HepG2 (cell line): ENCODE results near the gene NDOR1. TPM values are rescaled to one million over a fixed set of nuclear protein-coding genes. Genes with fewer than 3 reads are reported as not detected.

Experiments
- BCL6 ChIP-seq: IDR thresholded peaks from 2 replicates; pipeline ENCODE4 v1.6.1; 2016; ENCODE audit warnings: missing genetic modification reagents, missing compliant biosample characterization
- IKZF4 ChIP-seq: sonication (generic); formaldehyde crosslinking; IDR thresholded peaks from 2 replicates; pipeline ENCODE4 v1.5.1; 2020; ENCODE audit warnings: borderline replicate concordance, mild to moderate bottlenecking, low read depth, missing genetic modification reagents; ENCODE audit errors: not compliant biosample characterization
- NCOA2 ChIP-seq: sonication (generic); formaldehyde crosslinking; IDR thresholded peaks from 2 replicates; pipeline ENCODE4 v1.8.0; 2022; ENCODE audit warnings: inconsistent platforms
- NFKB2 ChIP-seq: sonication (generic); formaldehyde crosslinking; IDR thresholded peaks from 2 replicates; pipeline ENCODE4 v1.4.0; 2020; ENCODE audit warnings: missing genetic modification reagents, borderline replicate concordance
- RAD21 ChIP-seq: fragments of 450-650 bp; formaldehyde crosslinking; IDR thresholded peaks from 2 replicates; pipeline ENCODE4 v1.5.0; 2020; ENCODE audit warnings: mild to moderate bottlenecking
- SRSF1 ChIP-seq: fragments of 200-400 bp; formaldehyde crosslinking; optimal IDR thresholded peaks from 2 replicates; pipeline ENCODE3; 2017; ENCODE audit warnings: mild to moderate bottlenecking, low read depth, low read length, moderate library complexity
- TBX3 ChIP-seq: fragments of 450-650 bp; IDR thresholded peaks from 2 replicates; pipeline ENCODE4 v1.6.1; 2017; ENCODE audit warnings: antibody characterized with exemption, mild to moderate bottlenecking, inconsistent platforms, borderline replicate concordance
- ZNF101 ChIP-seq: sonication (generic); formaldehyde crosslinking; IDR thresholded peaks from 2 replicates; pipeline ENCODE4 v1.4.0; 2020; ENCODE audit warnings: mild to moderate bottlenecking, low read depth, missing genetic modification reagents, borderline replicate concordance
- ZNF20 ChIP-seq: sonication (generic); formaldehyde crosslinking; IDR thresholded peaks from 2 replicates; pipeline ENCODE4 v1.4.0; 2020; ENCODE audit warnings: mild to moderate bottlenecking, moderate library complexity, missing genetic modification reagents
- ZNF224 ChIP-seq: sonication (generic); formaldehyde crosslinking; IDR thresholded peaks from 2 replicates; pipeline ENCODE4 v1.5.0; 2020; ENCODE audit warnings: mild to moderate bottlenecking, missing genetic modification reagents
- ZNF264 ChIP-seq: sonication (generic); formaldehyde crosslinking; IDR thresholded peaks from 2 replicates; pipeline ENCODE4 v1.4.0; 2020; ENCODE audit warnings: missing genetic modification reagents
- ZNF460 ChIP-seq: sonication (generic); formaldehyde crosslinking; IDR thresholded peaks from 2 replicates; pipeline ENCODE4 v1.5.1; 2020; ENCODE audit warnings: missing genetic modification reagents, mild to moderate bottlenecking, borderline replicate concordance
- ZNF605 ChIP-seq: sonication (generic); formaldehyde crosslinking; IDR thresholded peaks from 2 replicates; pipeline ENCODE4 v1.8.0; 2022; ENCODE audit warnings: mild to moderate bottlenecking, missing genetic modification reagents
- ZNF761 ChIP-seq: sonication (generic); formaldehyde crosslinking; conservative IDR thresholded peaks from 2 replicates; pipeline ENCODE4 v1.4.0; 2020; ENCODE audit warnings: mild to moderate bottlenecking, missing genetic modification reagents
- ZNF777 ChIP-seq: sonication (generic); formaldehyde crosslinking; IDR thresholded peaks from 2 replicates; pipeline ENCODE4 v1.4.0; 2020; ENCODE audit warnings: missing genetic modification reagents
- polyA plus RNA-seq, 8 experiments: library from polyadenylated mRNA; depleted of rRNA in 3 of 8; stranded (reverse) in 7 of 8; unstranded in 1 of 8; fragments of >200 nt; fragmentation: Illumina TruSeq in 4 of 8; extraction: Trizol in 4 of 8; gene quantifications; 2 replicates each; pipeline versions ENCODE4 v1.2.1 to v1.2.3, GENCODE V29; 2011 to 2016; ENCODE audit warnings: low read depth in 4 of 8, missing spikeins in 1 of 8, mixed read lengths in 1 of 8; ENCODE audit not compliant: insufficient read depth in 1 of 8
- total RNA-seq, 5 experiments: library from RNA; depleted of rRNA; stranded (reverse); fragments of >200 nt; fragmentation: Illumina TruSeq; extraction: Trizol; gene quantifications; 2 replicates each; pipeline ENCODE4 v1.2.3, GENCODE V29; 2016; ENCODE audit warnings: low read depth in 1 of 5
- TF ChIP-seq, protein P1 (sequence below): sonication (generic); formaldehyde crosslinking; IDR thresholded peaks from 2 replicates; pipeline ENCODE4 v1.4.0; 2020; ENCODE audit warnings: missing genetic modification reagents
- TF ChIP-seq, protein P2 (sequence below): sonication (generic); formaldehyde crosslinking; IDR thresholded peaks from 2 replicates; pipeline ENCODE4 v1.5.1; 2020; ENCODE audit warnings: missing genetic modification reagents, mild to moderate bottlenecking, borderline replicate concordance
- TF ChIP-seq, protein P3 (sequence below): IDR thresholded peaks from 2 replicates; pipeline ENCODE4 v1.6.1; 2016; ENCODE audit warnings: mild to moderate bottlenecking
- TF ChIP-seq, protein P4 (sequence below): sonication (generic); formaldehyde crosslinking; IDR thresholded peaks from 2 replicates; pipeline ENCODE4 v1.5.0; 2020; ENCODE audit warnings: mild to moderate bottlenecking, missing genetic modification reagents
- TF ChIP-seq, protein P5 (sequence below): sonication (generic); formaldehyde crosslinking; IDR thresholded peaks from 2 replicates; pipeline ENCODE4 v1.5.1; 2020; ENCODE audit warnings: missing genetic modification reagents, mild to moderate bottlenecking, borderline replicate concordance
- TF ChIP-seq, protein P6 (sequence below): sonication (generic); formaldehyde crosslinking; IDR thresholded peaks from 2 replicates; pipeline ENCODE4 v1.4.0; 2020; ENCODE audit warnings: mild to moderate bottlenecking, missing genetic modification reagents

Gene NDOR1
- total and polyA plus RNA-seq, 2 of the 13 experiments (the other 11 are each of a cell fraction or from before 2014, with no cell fraction given), result 3.6 to 8.7 TPM

DNA sequence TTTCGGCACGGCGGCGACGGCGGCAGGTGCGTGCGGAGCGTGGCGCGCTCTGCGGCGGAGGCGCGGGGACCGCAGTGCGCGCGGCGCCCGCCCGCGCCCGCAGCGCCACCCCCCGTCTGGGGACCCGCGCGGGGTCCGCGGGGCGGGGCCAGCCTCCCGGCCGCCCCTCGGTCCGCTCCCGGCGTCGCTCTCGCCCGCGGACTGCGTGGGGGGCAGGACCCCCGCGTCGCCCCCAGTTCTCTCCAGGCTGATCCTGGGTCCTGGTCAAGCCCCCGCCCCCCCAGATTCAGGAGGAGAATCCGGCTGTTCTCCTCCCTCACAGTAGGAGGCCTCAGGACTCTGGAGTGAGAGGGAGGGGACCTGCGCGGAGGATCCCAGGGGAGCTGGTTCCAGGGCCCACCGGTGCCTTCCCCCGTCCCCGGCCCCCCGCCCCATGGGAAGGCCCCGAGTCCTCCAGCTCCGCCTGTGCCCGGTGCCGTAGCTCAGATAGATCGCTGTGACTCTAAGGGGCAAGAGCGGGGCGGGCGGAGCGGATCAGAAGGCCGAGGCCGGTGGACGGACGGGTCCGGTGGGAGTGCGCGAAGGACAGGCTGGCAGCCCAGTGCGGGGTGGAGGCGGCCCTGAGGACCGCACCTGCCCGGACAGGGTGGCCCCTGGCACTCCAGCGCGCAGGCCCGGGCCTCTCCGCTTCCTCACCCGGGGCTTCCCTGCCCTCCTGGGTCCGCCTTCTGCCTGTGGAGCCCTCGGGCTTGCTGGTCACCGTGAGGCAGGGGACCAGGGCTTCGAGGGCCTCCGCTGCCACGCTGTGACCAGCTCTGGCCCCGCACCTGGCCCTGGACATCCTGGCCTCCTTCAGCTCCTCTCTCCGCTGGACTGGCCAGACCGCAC, 16.9 kb downstream of the NDOR1 start, which contains the start of gene RNF208 (continued):
- no peak for TF ChIP-seq RAD21 (CRISPR knock-in tag)
- no peak for TF ChIP-seq NFKB2 (CRISPR knock-in tag)
- TF ChIP-seq, protein P1, sequence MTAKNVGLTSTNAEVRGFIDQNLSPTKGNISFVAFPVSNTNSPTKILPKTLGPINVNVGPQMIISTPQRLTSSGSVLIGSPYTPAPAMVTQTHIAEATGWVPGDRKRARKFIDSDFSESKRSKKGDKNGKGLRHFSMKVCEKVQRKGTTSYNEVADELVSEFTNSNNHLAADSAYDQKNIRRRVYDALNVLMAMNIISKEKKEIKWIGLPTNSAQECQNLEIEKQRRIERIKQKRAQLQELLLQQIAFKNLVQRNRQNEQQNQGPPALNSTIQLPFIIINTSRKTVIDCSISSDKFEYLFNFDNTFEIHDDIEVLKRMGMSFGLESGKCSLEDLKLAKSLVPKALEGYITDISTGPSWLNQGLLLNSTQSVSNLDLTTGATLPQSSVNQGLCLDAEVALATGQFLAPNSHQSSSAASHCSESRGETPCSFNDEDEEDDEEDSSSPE (CRISPR knock-in tag), result no peak
- TF ChIP-seq BCL6 (CRISPR knock-in tag), result no peak
- TF ChIP-seq, protein P2, sequence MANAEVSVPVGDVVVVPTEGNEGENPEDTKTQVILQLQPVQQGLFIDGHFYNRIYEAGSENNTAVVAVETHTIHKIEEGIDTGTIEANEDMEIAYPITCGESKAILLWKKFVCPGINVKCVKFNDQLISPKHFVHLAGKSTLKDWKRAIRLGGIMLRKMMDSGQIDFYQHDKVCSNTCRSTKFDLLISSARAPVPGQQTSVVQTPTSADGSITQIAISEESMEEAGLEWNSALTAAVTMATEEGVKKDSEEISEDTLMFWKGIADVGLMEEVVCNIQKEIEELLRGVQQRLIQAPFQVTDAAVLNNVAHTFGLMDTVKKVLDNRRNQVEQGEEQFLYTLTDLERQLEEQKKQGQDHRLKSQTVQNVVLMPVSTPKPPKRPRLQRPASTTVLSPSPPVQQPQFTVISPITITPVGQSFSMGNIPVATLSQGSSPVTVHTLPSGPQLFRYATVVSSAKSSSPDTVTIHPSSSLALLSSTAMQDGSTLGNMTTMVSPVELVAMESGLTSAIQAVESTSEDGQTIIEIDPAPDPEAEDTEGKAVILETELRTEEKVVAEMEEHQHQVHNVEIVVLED (CRISPR knock-in tag), result no peak
- TF ChIP-seq IKZF4, result no peak
- TF ChIP-seq, protein P3, sequence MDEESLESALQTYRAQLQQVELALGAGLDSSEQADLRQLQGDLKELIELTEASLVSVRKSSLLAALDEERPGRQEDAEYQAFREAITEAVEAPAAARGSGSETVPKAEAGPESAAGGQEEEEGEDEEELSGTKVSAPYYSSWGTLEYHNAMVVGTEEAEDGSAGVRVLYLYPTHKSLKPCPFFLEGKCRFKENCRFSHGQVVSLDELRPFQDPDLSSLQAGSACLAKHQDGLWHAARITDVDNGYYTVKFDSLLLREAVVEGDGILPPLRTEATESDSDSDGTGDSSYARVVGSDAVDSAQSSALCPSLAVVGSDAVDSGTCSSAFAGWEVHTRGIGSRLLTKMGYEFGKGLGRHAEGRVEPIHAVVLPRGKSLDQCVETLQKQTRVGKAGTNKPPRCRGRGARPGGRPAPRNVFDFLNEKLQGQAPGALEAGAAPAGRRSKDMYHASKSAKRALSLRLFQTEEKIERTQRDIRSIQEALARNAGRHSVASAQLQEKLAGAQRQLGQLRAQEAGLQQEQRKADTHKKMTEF (CRISPR knock-in tag), result peak; percentile 44; the same call in 1 of the 2 replicates
- TF ChIP-seq ZNF777 (CRISPR knock-in tag), result no peak
- TF ChIP-seq ZNF101 (CRISPR knock-in tag), result no peak
- no peak for TF ChIP-seq ZNF264 (CRISPR knock-in tag)
- TF ChIP-seq ZNF605 (CRISPR knock-in tag), result peak; percentile 44; the same call in 1 of the 2 replicates
- TF ChIP-seq, protein P4, sequence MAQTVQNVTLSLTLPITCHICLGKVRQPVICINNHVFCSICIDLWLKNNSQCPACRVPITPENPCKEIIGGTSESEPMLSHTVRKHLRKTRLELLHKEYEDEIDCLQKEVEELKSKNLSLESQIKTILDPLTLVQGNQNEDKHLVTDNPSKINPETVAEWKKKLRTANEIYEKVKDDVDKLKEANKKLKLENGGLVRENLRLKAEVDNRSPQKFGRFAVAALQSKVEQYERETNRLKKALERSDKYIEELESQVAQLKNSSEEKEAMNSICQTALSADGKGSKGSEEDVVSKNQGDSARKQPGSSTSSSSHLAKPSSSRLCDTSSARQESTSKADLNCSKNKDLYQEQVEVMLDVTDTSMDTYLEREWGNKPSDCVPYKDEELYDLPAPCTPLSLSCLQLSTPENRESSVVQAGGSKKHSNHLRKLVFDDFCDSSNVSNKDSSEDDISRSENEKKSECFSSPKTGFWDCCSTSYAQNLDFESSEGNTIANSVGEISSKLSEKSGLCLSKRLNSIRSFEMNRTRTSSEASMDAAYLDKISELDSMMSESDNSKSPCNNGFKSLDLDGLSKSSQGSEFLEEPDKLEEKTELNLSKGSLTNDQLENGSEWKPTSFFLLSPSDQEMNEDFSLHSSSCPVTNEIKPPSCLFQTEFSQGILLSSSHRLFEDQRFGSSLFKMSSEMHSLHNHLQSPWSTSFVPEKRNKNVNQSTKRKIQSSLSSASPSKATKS (CRISPR knock-in tag), result no peak
- TF ChIP-seq, protein P5, sequence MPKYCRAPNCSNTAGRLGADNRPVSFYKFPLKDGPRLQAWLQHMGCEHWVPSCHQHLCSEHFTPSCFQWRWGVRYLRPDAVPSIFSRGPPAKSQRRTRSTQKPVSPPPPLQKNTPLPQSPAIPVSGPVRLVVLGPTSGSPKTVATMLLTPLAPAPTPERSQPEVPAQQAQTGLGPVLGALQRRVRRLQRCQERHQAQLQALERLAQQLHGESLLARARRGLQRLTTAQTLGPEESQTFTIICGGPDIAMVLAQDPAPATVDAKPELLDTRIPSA (CRISPR knock-in tag), result no peak
- no peak for TF ChIP-seq ZNF460
- TF ChIP-seq ZNF20 (CRISPR knock-in tag), result no peak
- TF ChIP-seq, protein P6, sequence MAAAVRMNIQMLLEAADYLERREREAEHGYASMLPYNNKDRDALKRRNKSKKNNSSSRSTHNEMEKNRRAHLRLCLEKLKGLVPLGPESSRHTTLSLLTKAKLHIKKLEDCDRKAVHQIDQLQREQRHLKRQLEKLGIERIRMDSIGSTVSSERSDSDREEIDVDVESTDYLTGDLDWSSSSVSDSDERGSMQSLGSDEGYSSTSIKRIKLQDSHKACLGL (CRISPR knock-in tag), result peak; percentile 21; the same call in 1 of the 2 replicates
- no peak for TF ChIP-seq SRSF1
- TF ChIP-seq ZNF761 (CRISPR knock-in tag), result no peak
- TF ChIP-seq NCOA2 (CRISPR knock-in tag), result no peak
- no peak for TF ChIP-seq ZNF224 (CRISPR knock-in tag)
- TF ChIP-seq TBX3, result no peak
